Activated T-helper 1 cell treated with Interleukin-2 at 50 U/mL for 16 hours (primary cell): ENCODE measurements around the gene FOXJ2.
"Not testable (repeated sequence)": the region's sequence is repeated elsewhere in the genome, so short reads cannot be mapped to it uniquely, and the experiment has no call there.

ENCODE experiments used
- DNase-seq: peaks from one replicate; pipeline ENCODE4 v3.0.0-alpha.2; 2020; ENCODE audit warnings: low read depth

FOXJ2 gene

DNA sequence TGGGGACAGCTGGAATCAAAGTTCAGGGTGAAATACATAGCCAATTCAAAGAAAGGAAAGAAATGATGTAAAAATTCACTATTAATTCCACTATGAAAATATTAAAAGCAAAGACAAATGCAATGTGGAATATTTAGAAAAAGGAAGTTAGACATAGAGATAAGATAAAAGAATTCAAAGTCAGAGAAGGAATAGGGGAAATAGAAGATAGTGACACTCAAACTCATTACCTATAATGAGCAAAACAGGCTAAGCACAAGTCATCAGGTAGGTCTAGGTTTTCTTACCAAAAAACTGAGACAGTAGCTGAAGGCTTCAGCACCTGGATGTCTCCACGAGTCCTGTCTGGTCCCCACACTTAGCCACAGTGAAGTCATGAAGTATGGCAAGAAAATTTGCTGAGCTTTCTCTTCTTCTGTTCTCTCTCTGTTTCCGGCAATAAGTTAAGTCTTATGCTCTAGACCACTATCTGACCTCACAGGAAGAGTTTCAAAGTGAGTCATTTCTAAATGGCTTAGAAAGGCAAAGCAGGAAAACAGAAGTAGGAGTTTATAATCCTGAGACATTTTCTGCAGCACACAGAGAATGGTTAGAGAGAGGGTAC is 33.6 kb downstream of the FOXJ2 start, which contains the start of gene C3AR1:
Gene C3AR1, minus strand, starts transcription at position 369 of the 604 bp plus-strand sequence. CDS start 6,174 bp downstream, outside the sequence.
- DNase-seq, result peak; percentile 29

DNA sequence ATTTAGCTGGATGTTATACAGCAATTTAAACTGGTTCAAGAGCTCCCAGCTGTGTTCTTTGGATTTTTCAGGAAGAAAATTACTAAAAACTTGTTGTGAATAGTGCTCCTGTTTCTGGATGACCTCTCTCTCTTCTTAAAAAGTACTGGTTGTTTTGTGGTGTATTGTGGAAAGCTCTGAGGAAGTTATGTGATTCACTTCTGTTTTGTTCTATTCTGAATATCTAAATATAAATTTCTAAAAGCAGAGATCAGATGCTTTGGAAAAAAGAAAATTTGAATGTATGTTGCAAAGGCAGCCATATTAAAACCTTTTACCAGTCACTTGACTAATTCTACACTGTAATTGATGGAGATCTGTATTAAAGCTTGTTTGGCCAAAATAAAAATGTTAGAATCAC is 37.1 kb downstream of the FOXJ2 start:
- no peak for DNase-seq

DNA sequence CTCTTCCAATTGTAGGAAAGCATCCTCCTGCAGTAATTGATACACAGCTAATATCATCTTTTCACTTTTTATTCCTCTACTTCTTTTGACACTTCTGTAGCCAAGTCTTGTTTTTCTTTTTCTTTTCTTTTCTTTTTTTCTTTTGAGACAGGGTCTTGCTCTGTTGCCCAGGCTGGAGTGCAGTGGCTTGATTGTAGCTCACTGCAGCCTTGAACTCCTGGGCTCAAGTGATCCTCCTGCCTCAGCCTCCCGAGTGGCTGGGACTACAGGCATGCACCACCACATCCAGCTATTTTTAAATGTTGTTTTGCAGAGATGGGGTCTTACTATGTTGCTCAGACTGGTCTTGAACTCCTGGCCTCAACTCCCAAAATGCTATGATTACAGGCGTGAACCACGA is 39.3 kb downstream of the FOXJ2 start:
- not testable (repeated sequence) for DNase-seq

DNA sequence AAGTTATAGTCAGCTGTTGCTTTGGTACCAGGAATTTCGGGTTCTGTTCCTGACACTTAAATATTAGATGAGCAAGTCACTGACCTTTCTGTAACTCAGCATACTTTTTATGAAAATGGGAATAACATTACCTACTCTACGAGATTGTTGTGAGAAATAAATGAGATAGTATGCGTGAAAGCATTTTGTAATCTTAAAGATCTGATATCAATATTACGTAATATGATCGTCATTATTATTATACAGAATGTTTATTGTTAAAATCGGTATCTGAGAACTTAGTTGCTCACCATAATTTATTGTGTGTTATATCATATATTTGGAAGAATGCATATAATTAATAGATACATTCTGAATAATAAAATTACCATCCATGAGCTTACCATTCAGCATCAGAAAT is 43.4 kb downstream of the FOXJ2 start:
- DNase-seq, result no peak

DNA sequence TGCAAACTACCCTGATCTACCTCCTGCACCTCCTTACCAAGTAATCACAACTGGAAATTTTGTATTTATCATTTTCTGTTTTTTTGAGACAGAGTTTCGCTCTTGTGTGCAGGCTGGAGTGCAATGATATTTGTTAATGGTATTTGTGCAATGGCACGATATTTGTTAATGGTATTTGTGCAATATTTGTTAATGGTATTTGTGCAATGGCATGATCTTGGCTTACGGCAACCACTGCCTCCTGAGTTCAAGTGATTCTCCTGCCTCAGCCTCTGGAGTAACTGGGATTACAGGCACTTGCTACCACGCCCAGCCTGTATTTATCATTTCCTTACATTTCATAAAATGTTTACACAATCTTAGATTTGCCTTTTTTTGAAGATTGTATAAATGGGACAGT is 43.9 kb downstream of the FOXJ2 start:
- no peak for DNase-seq

DNA sequence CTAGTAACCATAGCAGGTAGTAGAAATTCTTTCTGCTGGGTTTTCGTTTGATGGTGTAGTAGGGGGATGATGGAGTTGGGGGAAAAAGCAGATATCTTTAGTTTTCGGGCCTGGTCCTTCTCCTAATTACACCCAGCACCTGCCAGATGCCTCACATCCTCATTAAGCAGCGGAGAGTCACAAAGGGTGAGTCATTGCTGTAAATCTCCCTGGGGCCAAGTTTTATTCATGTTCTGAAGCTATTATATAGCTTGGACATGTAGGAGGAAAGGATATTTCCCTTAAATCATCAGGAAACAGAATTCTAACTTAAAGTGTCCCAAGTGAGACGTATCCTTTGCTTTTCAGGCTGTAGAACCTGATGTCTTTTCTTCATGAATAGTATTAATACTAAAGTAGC is 44.7 kb downstream of the FOXJ2 start:
- no peak for DNase-seq

DNA sequence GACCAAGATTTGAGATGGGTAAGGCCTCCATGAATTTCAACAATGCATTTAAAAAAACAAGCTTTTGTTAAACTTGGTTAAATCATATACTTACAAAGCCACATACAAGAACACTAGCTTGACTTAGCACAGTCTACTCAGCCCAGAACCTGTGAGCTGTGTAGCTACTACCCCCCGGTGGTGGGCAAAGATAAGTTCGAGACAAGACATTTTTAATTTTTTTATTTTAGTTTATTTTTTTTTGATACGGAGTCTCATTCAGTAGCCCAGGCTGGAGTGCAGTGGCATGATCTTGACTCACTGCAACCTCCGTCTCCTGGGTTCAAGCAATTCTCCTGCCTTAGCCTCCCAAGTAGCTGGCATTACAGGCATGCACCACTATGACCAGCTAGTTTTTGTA is 45.9 kb downstream of the FOXJ2 start:
- peak; percentile 41 for DNase-seq

DNA sequence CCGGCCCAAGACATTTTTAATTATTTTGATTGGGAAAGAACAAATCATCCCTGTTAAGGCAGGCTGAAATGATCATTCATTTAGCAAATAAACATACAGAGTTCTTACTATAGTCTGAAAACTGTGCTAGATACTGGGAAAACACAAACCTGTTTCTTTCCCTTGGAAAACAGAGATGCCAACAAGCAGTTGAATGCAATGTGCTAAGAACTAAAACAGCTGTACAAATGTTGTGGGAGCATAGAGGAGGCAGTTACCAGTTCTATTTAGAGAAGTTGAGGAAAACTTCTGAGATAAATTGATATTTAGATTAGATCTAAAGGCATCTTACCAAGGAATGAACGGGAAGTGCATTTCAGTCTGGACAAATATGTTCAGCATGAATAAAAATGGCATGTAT is 46.4 kb downstream of the FOXJ2 start:
- DNase-seq, result no peak

DNA sequence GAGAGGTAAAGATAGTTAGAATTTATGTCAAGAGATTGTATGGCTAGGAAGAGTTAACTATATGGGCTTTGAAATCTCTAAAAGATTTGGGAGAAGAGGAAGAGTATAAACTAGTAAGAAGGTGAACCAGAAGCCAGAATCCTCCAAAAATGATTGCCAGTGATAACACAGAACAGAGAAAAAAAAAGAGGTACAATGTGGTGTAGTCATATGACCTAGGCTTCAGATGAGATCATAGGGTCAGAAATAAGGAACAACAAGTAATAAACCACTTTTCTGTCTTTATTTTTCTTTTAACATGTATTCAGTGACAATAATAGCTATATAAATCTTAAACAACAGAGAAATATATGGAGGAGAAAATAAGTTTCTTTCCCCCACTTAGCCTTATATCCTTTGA is 47.6 kb downstream of the FOXJ2 start:
- no peak for DNase-seq

DNA sequence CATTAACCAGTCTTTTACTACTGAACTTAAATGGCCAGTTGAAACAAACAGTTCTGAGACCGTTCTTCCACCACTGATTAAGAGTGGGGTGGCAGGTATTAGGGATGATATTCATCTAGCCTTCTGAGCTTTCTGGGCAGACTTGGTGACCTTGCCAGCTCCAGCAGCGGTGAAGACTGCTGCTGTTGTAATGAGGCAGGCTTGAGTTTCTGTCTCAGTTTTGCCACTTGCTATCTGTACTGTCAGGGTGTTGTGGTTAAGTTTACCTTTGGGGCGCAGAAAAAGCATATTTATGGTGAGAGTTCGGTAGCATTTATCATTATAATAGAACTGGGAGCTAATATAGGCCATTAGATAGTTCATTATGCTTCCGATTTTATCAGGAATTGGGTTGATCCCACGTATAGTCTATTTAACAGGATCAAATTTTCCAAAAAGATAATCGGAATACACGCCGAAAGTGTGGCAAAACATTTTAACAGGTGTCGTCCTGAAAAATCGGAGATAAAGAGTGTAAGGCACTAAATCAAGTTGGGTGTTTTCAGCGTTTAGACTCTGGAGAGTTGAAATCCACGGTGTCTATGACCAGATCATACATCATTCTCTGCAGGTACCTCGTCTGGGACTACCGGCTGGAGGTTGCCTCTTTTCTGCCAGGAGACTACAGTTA is 48.9 kb downstream of the FOXJ2 start:
- no peak for DNase-seq

DNA sequence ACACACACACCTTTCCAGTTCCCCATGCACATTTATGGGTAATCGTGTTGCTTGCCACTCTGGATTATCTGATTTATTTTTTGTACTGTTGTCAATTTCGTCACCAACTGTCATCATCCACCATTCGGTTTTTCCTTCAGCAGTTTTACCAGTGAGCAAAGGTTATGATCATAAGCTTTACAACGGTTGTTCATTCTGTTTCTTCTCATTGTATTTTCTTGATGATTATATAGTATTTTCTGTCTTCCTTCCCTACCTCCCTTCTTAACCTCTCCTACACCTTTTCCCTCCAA is 50.2 kb downstream of the FOXJ2 start:
- no peak for DNase-seq

DNA sequence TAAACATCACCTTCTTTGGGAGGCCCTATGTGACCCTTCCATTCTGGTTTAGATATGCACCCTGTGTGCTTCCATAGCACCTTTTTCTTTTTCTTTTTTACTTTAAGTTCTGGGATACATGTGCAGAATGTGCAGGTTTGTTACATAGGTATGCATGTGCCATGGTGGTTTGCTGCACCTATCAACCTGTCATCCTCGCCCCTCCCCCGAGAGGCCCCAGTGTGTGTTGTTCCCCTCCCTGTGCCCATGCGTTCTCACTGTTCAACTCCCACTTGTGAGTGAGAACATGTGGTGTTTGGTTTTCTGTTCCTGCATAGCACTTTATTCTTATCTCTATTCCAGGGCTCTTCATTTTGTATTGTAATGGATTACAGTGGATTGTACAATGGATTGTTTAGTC is 51.8 kb downstream of the FOXJ2 start:
- DNase-seq, result not testable (repeated sequence)

DNA sequence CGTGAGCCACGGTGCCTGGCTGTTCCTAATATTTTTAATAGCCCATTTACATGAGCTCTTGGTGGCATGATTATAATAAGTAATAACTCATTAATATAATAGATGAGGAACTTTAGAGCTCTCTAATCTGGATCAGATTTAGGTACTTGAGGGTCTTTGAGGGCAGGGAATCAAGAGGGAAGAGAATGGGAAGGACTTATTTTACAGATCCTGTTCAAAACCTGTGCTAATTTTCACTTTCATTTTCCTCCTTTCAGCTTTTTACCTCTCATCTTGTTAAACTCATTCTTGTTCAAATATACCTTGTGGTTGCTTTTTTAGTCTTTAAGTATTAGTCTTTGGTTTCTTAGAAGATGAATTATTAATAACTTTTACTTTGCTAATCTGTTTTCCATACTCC is 55.1 kb downstream of the FOXJ2 start:
- DNase-seq, result no peak

DNA sequence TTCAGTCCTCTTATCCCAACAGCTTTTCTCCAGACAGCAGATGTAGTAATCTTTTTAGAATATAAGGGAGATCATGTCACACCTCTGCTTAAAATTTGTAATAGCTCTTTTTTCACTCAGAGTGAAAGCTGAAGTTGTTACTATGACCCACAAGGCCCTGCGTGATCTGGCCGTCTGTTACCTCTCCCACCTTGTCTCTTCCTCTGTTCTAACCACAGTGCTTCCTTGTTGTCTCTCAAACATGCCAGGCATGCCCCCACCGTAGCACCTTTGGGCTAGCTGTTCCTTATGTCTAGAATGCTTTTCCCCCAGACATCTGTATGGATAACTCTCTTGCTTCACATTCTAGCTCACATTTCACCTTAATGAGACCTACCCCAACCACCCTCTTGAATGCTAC is 56.1 kb downstream of the FOXJ2 start:
- no peak for DNase-seq

DNA sequence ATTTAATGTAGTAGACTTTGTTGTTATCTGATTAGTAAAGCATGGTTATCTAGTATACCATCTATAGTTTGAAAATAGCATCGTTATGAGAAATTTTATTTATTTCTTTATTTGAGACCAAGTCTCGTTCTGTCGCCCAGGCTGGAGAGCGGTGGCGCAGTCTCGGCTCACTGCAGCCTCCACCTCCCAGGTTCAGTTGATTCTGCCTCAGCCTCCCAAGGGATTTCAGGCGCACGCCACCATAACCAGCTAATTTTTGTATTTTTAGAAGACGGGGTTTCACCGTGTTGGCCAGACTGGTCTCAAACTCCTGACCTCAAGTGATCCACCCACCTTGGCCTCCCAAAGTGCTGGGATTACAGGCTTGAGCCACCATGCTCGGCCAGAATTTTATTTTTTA is 56.8 kb downstream of the FOXJ2 start:
- DNase-seq, result not testable (repeated sequence)

DNA sequence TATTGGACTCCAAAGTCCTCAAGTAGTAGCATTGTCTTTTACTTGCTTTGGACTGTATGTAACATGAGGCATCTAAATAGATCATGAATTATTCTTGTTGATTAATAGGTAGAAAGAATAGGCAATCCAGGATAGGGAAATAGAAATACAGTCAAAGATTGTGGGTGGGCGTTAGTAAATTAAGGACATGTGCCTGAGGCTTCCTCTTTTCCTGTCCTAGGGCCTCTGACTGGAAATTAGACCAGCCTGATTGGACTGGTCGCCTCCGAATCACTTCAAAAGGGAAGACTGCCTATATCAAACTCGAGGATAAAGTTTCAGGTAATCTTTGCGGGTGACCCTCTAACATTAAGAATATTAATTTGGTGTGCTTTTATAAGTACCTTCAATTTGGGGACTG is 57.2 kb downstream of the FOXJ2 start:
- no peak for DNase-seq

DNA sequence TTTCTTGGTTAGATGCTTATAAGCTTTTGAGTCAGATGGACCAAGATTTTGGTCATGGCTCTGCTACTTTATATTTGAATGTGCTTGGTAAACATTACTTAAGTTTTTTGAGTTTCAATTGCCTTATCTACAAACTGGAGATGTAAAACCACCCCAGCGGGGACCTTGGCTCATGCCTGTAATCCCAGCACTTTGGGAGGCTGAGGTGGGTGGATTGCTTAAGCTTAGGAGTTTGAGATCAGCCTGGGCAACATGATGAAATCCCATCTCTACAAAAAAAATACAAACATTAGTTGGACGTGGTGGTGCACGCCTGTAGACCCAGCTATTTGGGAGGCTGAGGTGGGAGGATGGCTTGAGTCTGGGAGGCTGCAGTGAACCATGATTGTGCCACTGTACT is 60.8 kb downstream of the FOXJ2 start:
- no peak for DNase-seq

DNA sequence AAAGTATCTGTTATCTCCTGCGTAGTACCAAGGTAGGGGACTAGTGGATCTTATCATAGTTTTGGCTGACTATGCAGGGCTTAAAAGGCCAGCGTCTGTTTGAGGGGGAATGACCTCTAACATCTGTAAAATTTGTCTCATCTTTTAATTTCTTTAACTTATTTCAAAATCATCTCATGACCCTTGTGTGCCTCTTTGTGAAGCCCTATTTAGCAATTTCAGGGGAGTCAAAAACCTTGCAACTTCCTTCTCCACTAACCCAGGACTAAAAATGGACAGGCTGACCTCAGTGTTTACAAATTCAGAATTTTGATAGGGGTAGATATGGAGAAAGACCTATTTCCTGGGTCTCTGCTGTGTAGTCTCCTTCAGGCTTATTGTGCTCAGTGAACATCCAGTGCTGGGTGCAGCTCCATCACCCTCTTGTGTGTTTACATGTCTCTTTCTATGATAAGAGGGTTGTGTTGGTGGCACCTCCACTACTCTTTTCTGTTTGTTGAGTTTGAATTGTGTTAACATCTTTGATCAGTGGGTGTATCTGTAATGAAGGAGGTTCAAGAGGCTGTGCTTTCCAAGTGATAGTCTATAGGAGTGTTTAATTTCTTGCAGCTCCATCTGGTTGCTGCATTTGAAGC is 63.9 kb downstream of the FOXJ2 start:
- DNase-seq, result no peak

DNA sequence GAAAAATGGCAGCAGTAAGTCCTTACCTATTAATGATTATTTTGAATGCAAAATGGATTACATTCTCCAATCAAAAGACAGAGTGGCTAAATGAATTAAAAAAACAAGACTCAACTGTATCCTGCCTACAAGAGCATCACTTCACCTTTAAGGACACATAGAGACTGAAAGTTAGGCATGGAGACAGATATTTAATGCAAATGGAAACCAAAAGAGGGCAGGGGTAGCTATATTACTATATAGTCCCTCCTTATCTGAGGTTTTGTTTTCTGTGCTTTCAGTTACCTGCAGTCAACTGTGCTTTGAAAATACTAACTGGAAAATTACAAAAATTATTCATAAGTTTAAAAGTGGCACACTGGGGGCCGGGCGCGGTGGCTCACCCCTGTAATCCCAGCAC is 66.7 kb downstream of the FOXJ2 start:
- no peak for DNase-seq
